WTC11 (cell line): ENCODE results near the gene ESYT2. TPM values are rescaled to one million over a fixed set of nuclear protein-coding genes. Genes with fewer than 3 reads are reported as not detected.
A peak's percentile ranks its signal among the peaks of the same experiment; 100 is the strongest.

Experiments used
- ATAC-seq: fragments of 200-7000 bp; cut with Tn5 transposase; 2 replicates; pipeline ENCODE4 v1.10.0; 2021; ENCODE audit warnings: mild to moderate bottlenecking, moderate library complexity
- CTCF ChIA-PET: fragments of 300-600 bp; sonication (Branson Sonifier 250); formaldehyde crosslinking; loops from one replicate; lab custom pipeline; 2021; ENCODE audit warnings: antibody characterized with exemption; lab: Charles Lee
- POLR2A ChIA-PET: fragments of 350-600 bp; sonication (Branson Sonifier 250); formaldehyde crosslinking; loops from one replicate; lab custom pipeline; 2021; ENCODE audit warnings: antibody characterized with exemption; lab: Charles Lee
- DNase-seq: peaks from one replicate; pipeline ENCODE4 v3.0.0; 2021; ENCODE audit warnings: low spot score
- H3K27ac Mint-ChIP-seq: 2 replicates; pipeline ENCODE4 v1.8.0; 2021; ENCODE audit warnings: mixed read lengths
- H3K27me3 Mint-ChIP-seq: 2 replicates; pipeline ENCODE4 v1.8.0; 2021; ENCODE audit warnings: low read depth, mild to moderate bottlenecking, moderate library complexity, mixed read lengths
- H3K36me3 Mint-ChIP-seq: 2 replicates; pipeline ENCODE4 v1.8.0; 2021; ENCODE audit warnings: mixed read lengths
- H3K4me1 Mint-ChIP-seq: 2 replicates; pipeline ENCODE4 v1.8.0; 2022; ENCODE audit warnings: mixed read lengths
- H3K4me3 Mint-ChIP-seq: 2 replicates; pipeline ENCODE4 v1.8.0; 2021; ENCODE audit warnings: mild to moderate bottlenecking, moderate library complexity, mixed read lengths
- H3K9me3 Mint-ChIP-seq: 2 replicates; pipeline ENCODE4 v1.8.0; 2021; ENCODE audit warnings: mixed read lengths
- FOXJ3 ChIP-seq: sonication (generic); formaldehyde crosslinking; IDR thresholded peaks from 2 replicates; pipeline ENCODE4 v1.9.0; 2021; ENCODE audit warnings: missing genetic modification reagents, mild to moderate bottlenecking, borderline replicate concordance
- HMGA2 ChIP-seq: fragments of 250-450 bp; sonication (Bioruptor Pico); IDR thresholded peaks from 2 replicates; pipeline ENCODE4 v1.4.0; 2021; ENCODE audit warnings: mild to moderate bottlenecking, moderate library complexity
- KAT7 ChIP-seq: sonication (generic); formaldehyde crosslinking; IDR thresholded peaks from 2 replicates; pipeline ENCODE4 v1.8.1; 2023; ENCODE audit warnings: missing genetic modification reagents, mild to moderate bottlenecking, borderline replicate concordance
- MLX ChIP-seq: sonication (generic); formaldehyde crosslinking; IDR thresholded peaks from 2 replicates; pipeline ENCODE4 v1.8.1; 2023; ENCODE audit warnings: mild to moderate bottlenecking, missing genetic modification reagents, moderate library complexity
- NFATC4 ChIP-seq: fragments of 250-450 bp; sonication (Bioruptor Pico); IDR thresholded peaks from 2 replicates; pipeline ENCODE4 v1.9.0; 2021; ENCODE audit warnings: mild to moderate bottlenecking
- NR2C2 ChIP-seq: sonication (generic); formaldehyde crosslinking; IDR thresholded peaks from 2 replicates; pipeline ENCODE4 v1.8.0; 2022; ENCODE audit warnings: mild to moderate bottlenecking, missing genetic modification reagents
- RELA ChIP-seq: sonication (generic); formaldehyde crosslinking; IDR thresholded peaks from 2 replicates; pipeline ENCODE4 v1.8.1; 2022; ENCODE audit warnings: missing genetic modification reagents, mild to moderate bottlenecking, borderline replicate concordance
- STAT6 ChIP-seq: sonication (generic); formaldehyde crosslinking; conservative IDR thresholded peaks from 2 replicates; pipeline ENCODE4 v1.8.1; 2023; ENCODE audit warnings: mild to moderate bottlenecking, low read depth, missing genetic modification reagents, moderate library complexity
- TCF7 ChIP-seq: sonication (generic); formaldehyde crosslinking; IDR thresholded peaks from 2 replicates; pipeline ENCODE4 v1.8.0; 2022; ENCODE audit warnings: mild to moderate bottlenecking, low read depth, missing genetic modification reagents, moderate library complexity
- ZNF121 ChIP-seq: sonication (generic); formaldehyde crosslinking; IDR thresholded peaks from 2 replicates; pipeline ENCODE4 v1.8.0; 2023; ENCODE audit warnings: missing genetic modification reagents
- ZNF219 ChIP-seq: sonication (generic); formaldehyde crosslinking; IDR thresholded peaks from 2 replicates; pipeline ENCODE4 v1.8.0; 2023; ENCODE audit warnings: missing genetic modification reagents, mild to moderate bottlenecking, borderline replicate concordance
- ZNF232 ChIP-seq: sonication (generic); formaldehyde crosslinking; IDR thresholded peaks from 2 replicates; pipeline ENCODE4 v1.8.0; 2022; ENCODE audit warnings: mild to moderate bottlenecking, missing genetic modification reagents
- ZNF396 ChIP-seq: fragments of 250-450 bp; sonication (Bioruptor Pico); IDR thresholded peaks from 2 replicates; pipeline ENCODE4 v1.8.0; 2021; ENCODE audit warnings: mild to moderate bottlenecking, moderate library complexity, borderline replicate concordance
- ZNF416 ChIP-seq: fragments of 250-450 bp; sonication (Bioruptor Pico); IDR thresholded peaks from 2 replicates; pipeline ENCODE4 v1.9.0; 2021; ENCODE audit warnings: mild to moderate bottlenecking, inconsistent platforms
- ZNF423 ChIP-seq: fragments of 250-450 bp; sonication (Bioruptor Pico); IDR thresholded peaks from 2 replicates; pipeline ENCODE4 v2.1.2; 2022; ENCODE audit warnings: mild to moderate bottlenecking, moderate library complexity
- ZNF512 ChIP-seq: sonication (generic); formaldehyde crosslinking; IDR thresholded peaks from 2 replicates; pipeline ENCODE4 v1.8.1; 2022; ENCODE audit warnings: missing genetic modification reagents, borderline replicate concordance
- ZNF671 ChIP-seq: fragments of 250-450 bp; sonication (Bioruptor Pico); IDR thresholded peaks from 2 replicates; pipeline ENCODE4 v1.8.0; 2021; ENCODE audit warnings: mild to moderate bottlenecking
- total RNA-seq: library from RNA; stranded (reverse); gene quantifications from 3 replicates; pipeline ENCODE4 v1.2.3, GENCODE V29; 2021
- TF ChIP-seq, protein P1 (sequence below): fragments of 200-600 bp; IDR thresholded peaks from 2 replicates; pipeline ENCODE4 v1.8.0; 2022; ENCODE audit warnings: antibody characterized with exemption
- TF ChIP-seq, protein P2 (sequence below): sonication (generic); formaldehyde crosslinking; IDR thresholded peaks from 2 replicates; pipeline ENCODE4 v1.8.1; 2022; ENCODE audit warnings: mild to moderate bottlenecking, missing genetic modification reagents, moderate library complexity, borderline replicate concordance
- TF ChIP-seq, protein P3 (sequence below): sonication (generic); formaldehyde crosslinking; IDR thresholded peaks from 2 replicates; pipeline ENCODE4 v1.8.1; 2023; ENCODE audit warnings: mild to moderate bottlenecking, missing genetic modification reagents

The ESYT2 gene
- total RNA-seq, 1 experiment from 2014 or later: 45.1 TPM

GRCh38 chr7:158743219-158743618 lies 86.1 kb downstream of the ESYT2 start:
- DNase-seq (peak; percentile 62), ATAC-seq (peak; percentile 89)
- POLR2A ChIA-PET: no interaction called here
- CTCF ChIA-PET: interaction anchor here (1.3 to 3.5 kb wide), 4 partner anchors 10 to 234 kb away, joined by 3 to 18 read pairs (median 7); partner anchors contain the start of gene NCAPG2
- Mint-ChIP-seq H3K4me1 (no peaks in the 10 kb centered on the region), H3K4me3 (no peak overlapping the region), H3K27me3 (no peaks in the 10 kb centered on the region; the same call in 1 of the 2 replicates), H3K36me3 (peaks cover 77% of the 10 kb centered on the region), H3K27ac (peak overlapping the region; percentile 78), H3K9me3 (no peaks in the 10 kb centered on the region)
- no peak for TF ChIP-seq HMGA2 (CRISPR knock-in tag)
- TF ChIP-seq, protein P1, sequence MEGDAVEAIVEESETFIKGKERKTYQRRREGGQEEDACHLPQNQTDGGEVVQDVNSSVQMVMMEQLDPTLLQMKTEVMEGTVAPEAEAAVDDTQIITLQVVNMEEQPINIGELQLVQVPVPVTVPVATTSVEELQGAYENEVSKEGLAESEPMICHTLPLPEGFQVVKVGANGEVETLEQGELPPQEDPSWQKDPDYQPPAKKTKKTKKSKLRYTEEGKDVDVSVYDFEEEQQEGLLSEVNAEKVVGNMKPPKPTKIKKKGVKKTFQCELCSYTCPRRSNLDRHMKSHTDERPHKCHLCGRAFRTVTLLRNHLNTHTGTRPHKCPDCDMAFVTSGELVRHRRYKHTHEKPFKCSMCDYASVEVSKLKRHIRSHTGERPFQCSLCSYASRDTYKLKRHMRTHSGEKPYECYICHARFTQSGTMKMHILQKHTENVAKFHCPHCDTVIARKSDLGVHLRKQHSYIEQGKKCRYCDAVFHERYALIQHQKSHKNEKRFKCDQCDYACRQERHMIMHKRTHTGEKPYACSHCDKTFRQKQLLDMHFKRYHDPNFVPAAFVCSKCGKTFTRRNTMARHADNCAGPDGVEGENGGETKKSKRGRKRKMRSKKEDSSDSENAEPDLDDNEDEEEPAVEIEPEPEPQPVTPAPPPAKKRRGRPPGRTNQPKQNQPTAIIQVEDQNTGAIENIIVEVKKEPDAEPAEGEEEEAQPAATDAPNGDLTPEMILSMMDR: no peak
- no peak for TF ChIP-seq ZNF671 (CRISPR knock-in tag)
- peak; percentile 64; the same call in 1 of the 2 replicates for TF ChIP-seq ZNF121 (CRISPR knock-in tag)
- TF ChIP-seq ZNF219 (CRISPR knock-in tag): no peak
- TF ChIP-seq, protein P2, sequence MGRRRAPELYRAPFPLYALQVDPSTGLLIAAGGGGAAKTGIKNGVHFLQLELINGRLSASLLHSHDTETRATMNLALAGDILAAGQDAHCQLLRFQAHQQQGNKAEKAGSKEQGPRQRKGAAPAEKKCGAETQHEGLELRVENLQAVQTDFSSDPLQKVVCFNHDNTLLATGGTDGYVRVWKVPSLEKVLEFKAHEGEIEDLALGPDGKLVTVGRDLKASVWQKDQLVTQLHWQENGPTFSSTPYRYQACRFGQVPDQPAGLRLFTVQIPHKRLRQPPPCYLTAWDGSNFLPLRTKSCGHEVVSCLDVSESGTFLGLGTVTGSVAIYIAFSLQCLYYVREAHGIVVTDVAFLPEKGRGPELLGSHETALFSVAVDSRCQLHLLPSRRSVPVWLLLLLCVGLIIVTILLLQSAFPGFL: no peak
- TF ChIP-seq KAT7 (CRISPR knock-in tag): no peak
- TF ChIP-seq TCF7 (CRISPR knock-in tag): no peak

- POLR2A ChIA-PET: no interaction called here
- ATAC-seq (no peak), DNase-seq (no peak)
- TF ChIP-seq, protein P3, sequence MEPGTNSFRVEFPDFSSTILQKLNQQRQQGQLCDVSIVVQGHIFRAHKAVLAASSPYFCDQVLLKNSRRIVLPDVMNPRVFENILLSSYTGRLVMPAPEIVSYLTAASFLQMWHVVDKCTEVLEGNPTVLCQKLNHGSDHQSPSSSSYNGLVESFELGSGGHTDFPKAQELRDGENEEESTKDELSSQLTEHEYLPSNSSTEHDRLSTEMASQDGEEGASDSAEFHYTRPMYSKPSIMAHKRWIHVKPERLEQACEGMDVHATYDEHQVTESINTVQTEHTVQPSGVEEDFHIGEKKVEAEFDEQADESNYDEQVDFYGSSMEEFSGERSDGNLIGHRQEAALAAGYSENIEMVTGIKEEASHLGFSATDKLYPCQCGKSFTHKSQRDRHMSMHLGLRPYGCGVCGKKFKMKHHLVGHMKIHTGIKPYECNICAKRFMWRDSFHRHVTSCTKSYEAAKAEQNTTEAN: no peak
- TF ChIP-seq ZNF423 (CRISPR knock-in tag) (no peak), NFATC4 (no peak), RELA (CRISPR knock-in tag) (no peak), ZNF416 (CRISPR knock-in tag) (no peak), ZNF396 (no peak), STAT6 (CRISPR knock-in tag) (no peak)
- Mint-ChIP-seq H3K4me1 (no peaks in the 10 kb centered on the region), H3K27ac (peak overlapping the region; percentile 57; the same call in 1 of the 2 replicates), H3K9me3 (no peaks in the 10 kb centered on the region), H3K36me3 (peaks cover 73% of the 10 kb centered on the region), H3K4me3 (no peak overlapping the region), H3K27me3 (no peaks in the 10 kb centered on the region; the same call in 1 of the 2 replicates)
- CTCF ChIA-PET: interaction anchor here (0.6 to 3.5 kb wide), 5 partner anchors 9 to 338 kb away, joined by 3 to 18 read pairs (median 4); partner anchors contain the start of gene NCAPG2
Observed at GRCh38 chr7:158742065-158742821, 87.1 kb downstream of the ESYT2 start.

DNA sequence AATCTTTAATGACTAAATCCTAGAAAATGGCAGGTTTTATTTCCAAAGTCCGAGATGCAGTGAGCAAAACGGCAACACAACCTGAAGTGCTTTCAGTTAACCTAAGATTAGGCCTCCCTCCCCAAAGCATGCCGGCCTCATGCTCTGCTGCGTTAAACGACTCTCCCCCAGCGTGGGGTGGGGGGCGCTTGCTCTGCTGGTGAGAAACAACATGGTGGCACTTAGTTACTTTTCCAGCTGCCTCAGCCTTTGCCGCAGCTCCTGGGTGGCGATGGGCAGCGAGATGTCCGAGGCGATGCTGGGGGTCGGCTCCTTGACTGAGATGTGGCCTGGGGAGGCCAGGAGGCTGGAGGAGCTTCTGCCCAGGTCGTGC lies 88.0 kb downstream of the ESYT2 start:
- no peak overlapping the region for H3K27ac Mint-ChIP-seq
- ChIA-PET POLR2A (no interaction called here), CTCF (interaction anchor here (0.6 to 3.5 kb wide), 3 partner anchors 8 to 196 kb away, joined by 3 to 18 read pairs (median 10); partner anchors contain the start of gene NCAPG2)
- no peaks in the 10 kb centered on the region for H3K9me3 Mint-ChIP-seq
- H3K4me3 Mint-ChIP-seq: no peak overlapping the region
- TF ChIP-seq ZNF512 (CRISPR knock-in tag) (no peak), FOXJ3 (CRISPR knock-in tag) (no peak), MLX (no peak), ZNF232 (no peak), NR2C2 (CRISPR knock-in tag) (no peak), HMGA2 (CRISPR knock-in tag) (no peak)
- TF ChIP-seq, protein P2: no peak
- peaks cover 72% of the 10 kb centered on the region for H3K36me3 Mint-ChIP-seq
- H3K27me3 Mint-ChIP-seq: no peaks in the 10 kb centered on the region; the same call in 1 of the 2 replicates
- DNase-seq: no peak
- no peak for ATAC-seq
- H3K4me1 Mint-ChIP-seq: no peaks in the 10 kb centered on the region
